ENCODE data around the gene CAPZB. TPM values are rescaled to one million over a fixed set of nuclear protein-coding genes. Genes with fewer than 3 reads are reported as not detected.

CAPZB gene
- total and polyA plus RNA-seq, 10 donors: 139 to 386 (median 277) TPM

DNA sequence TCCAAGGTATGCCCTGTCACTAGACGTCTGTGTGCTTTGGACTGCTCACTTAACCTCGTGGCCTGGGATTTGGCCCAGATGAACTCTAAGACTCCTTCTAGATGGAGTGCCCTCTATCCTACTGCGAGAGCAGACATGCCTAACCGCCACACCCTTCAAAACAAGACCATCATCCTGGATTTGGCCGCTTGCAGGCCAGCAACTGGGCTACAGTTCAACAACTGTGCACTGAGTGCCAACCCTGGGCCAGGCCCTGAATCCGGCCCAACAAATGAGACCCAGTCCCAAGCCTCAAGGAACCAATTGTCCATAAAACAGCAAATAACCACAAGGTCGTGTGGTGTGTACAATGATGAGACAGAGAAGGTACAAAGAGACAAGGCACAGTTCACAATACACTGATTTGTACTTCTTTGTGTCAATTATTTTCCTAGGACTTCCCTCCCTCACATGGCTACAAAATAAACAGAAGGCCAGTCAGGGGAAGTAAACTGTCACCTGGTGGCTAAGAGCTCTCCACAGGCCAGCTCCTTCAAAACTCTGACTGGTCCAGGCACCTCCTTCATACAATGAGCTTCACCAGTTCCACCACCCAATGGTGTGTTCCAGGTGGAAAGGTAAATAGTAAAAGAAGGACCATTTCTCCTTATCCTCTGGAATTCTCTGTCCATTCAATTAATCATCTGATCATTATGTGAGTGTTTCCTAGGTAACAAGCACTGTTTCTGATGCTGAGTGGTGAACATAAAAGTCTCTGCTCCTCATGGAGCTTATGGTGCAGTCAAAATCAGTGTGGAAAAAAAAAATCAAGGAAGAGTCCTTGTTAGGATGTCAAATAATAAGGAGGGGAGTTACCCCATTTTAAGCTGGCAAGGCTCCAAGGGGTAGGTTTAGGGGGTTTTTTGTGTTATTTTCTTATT is 60.4 kb downstream of the CAPZB start:
- peaks cover 29 to 100% (median 86%) of the 10 kb centered on the region in 6 donors for H3K4me1 ChIP-seq
- WGBS, 5 donors: 75 to 94% (median 85%) methylated on average over 7 of the region's 7 CpGs
- intact Hi-C loops (cut with DNase I; ENCODE audit: low total_unique reads): no loop called here

DNA sequence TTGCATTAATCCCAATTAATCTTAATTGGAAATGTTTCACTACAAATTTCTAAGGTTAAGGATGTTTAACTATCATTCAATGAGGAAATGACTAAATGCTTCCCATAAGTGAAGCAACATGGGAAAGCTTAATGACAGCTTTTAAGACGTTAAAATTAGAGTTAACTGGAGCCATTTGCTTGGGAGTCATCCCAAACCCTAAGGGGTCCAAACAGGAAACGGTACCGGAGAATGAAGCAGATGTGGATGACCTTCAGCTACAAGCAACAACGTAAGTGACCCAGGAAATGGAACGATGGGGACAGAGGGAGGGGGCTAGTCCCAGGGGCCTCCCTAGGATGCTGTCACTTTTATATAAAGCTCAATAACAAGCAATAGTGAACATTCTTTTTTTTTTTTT is 62.2 kb downstream of the CAPZB start:
- H3K36me3 ChIP-seq: peaks cover 0 to 44% (median 16%) of the 10 kb centered on the region in 6 donors
- H3K9me3 ChIP-seq: no peaks in the 10 kb centered on the region
- no peak for DNase-seq
- peak overlapping the region in 7 of 8 donors; percentile 41 to 77 (median 51) for H3K27ac ChIP-seq
- peaks cover 32 to 100% (median 82%) of the 10 kb centered on the region in 6 donors for H3K4me1 ChIP-seq
- intact Hi-C loops (cut with DNase I; ENCODE audit: low total_unique reads): no loop called here
- TF ChIP-seq, protein P1, sequence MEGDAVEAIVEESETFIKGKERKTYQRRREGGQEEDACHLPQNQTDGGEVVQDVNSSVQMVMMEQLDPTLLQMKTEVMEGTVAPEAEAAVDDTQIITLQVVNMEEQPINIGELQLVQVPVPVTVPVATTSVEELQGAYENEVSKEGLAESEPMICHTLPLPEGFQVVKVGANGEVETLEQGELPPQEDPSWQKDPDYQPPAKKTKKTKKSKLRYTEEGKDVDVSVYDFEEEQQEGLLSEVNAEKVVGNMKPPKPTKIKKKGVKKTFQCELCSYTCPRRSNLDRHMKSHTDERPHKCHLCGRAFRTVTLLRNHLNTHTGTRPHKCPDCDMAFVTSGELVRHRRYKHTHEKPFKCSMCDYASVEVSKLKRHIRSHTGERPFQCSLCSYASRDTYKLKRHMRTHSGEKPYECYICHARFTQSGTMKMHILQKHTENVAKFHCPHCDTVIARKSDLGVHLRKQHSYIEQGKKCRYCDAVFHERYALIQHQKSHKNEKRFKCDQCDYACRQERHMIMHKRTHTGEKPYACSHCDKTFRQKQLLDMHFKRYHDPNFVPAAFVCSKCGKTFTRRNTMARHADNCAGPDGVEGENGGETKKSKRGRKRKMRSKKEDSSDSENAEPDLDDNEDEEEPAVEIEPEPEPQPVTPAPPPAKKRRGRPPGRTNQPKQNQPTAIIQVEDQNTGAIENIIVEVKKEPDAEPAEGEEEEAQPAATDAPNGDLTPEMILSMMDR (IDR thresholded peaks at IDR 0.05 in 8 of 11, conservative IDR thresholded peaks at IDR 0.05 in 3 of 11): no peak
- TF ChIP-seq POLR2AphosphoS5 (IDR thresholded peaks at IDR 0.05): peak in 1 of 3 donors; percentile 63
- WGBS, 5 donors: 36 to 65% (median 50%) methylated on average over 5 of the region's 5 CpGs
- no peak overlapping the region for H3K4me3 ChIP-seq
- H3K27me3 ChIP-seq (replicated peaks in 1 of 7): no peaks in the 10 kb centered on the region

More for the DNA sequence above, 60.4 kb downstream of the CAPZB start:
- DNase-seq: no peak
- TF ChIP-seq, protein P1 (IDR thresholded peaks at IDR 0.05 in 8 of 11, conservative IDR thresholded peaks at IDR 0.05 in 3 of 11): no peak
- TF ChIP-seq POLR2A (IDR thresholded peaks at IDR 0.05) (no peak), POLR2AphosphoS5 (IDR thresholded peaks at IDR 0.05) (no peak)
- H3K36me3 ChIP-seq: peaks cover 0 to 30% (median under 1%) of the 10 kb centered on the region in 6 donors
- no peaks in the 10 kb centered on the region for H3K27me3 ChIP-seq (replicated peaks in 1 of 7)
- no peak overlapping the region for H3K4me3 ChIP-seq
- H3K9me3 ChIP-seq: no peaks in the 10 kb centered on the region
- peak overlapping the region in 7 of 8 donors; percentile 13 to 77 (median 50) for H3K27ac ChIP-seq

DNA sequence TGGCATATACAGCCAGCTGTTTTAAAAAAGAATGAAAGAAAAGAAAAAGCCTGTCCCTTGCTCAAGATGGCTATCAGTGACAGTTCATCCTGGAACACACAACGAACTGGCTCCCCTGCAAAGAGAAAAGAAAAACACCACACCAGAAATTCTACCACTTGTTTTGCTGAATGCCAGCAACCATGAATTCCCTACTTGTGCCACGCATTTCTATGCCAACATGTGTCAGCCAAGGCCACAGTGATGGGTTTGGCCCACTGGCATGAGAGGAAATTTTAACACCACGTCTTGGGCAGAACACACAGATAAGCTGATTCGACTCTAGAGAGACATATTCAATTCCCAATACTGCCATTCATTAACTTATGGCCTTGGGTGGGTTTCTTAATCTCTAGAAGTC is 64.0 kb downstream of the CAPZB start:
- no peak overlapping the region for H3K4me3 ChIP-seq
- peaks cover 0 to 42% (median 23%) of the 10 kb centered on the region in 6 donors for H3K36me3 ChIP-seq
- 64 to 73% (median 67%) methylated on average over 4 of the region's 4 CpGs for WGBS, 5 donors
- DNase-seq: no peak
- H3K27ac ChIP-seq: peak overlapping the region in 5 of 8 donors; percentile 2 to 48 (median 37)
- intact Hi-C loops (cut with DNase I; ENCODE audit: low total_unique reads): no loop called here
- H3K9me3 ChIP-seq: no peaks in the 10 kb centered on the region
- H3K4me1 ChIP-seq: peaks cover 33 to 100% (median 75%) of the 10 kb centered on the region in 6 donors
- no peak for TF ChIP-seq POLR2A (IDR thresholded peaks at IDR 0.05)
- no peak for TF ChIP-seq POLR2AphosphoS5 (IDR thresholded peaks at IDR 0.05)
- TF ChIP-seq, protein P1 (IDR thresholded peaks at IDR 0.05 in 8 of 11, conservative IDR thresholded peaks at IDR 0.05 in 3 of 11): no peak
- H3K27me3 ChIP-seq (replicated peaks in 1 of 7): no peaks in the 10 kb centered on the region

DNA sequence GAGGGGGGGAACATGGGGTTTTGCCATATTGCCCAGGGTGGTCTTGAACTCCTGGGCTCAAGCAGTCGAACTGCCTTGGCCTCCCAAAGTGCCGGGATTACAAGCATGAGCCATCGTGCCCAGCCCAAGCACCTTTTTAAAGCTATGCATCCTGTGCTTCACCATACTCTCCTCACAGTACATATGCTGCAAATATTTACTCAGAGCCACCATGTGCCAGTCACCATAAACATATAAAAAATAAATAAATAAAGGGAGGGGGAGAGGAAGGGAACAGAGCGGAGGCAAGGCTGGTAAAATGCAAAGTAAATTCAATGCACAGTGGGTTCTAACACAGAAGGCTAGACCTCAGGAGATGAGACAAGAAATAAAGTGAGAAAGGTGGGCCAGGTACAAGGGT is 64.7 kb downstream of the CAPZB start:
- WGBS, 5 donors: 93 to 95% (median 95%) methylated on average over 4 of the region's 4 CpGs
- Histone ChIP-seq H3K36me3 (peaks cover 0 to 48% (median 26%) of the 10 kb centered on the region in 6 donors), H3K4me3 (no peak overlapping the region), H3K27me3 (replicated peaks in 1 of 7) (no peaks in the 10 kb centered on the region), H3K27ac (peak overlapping the region in 5 of 8 donors; percentile 2 to 48 (median 37)), H3K4me1 (peaks cover 26 to 100% (median 72%) of the 10 kb centered on the region in 6 donors), H3K9me3 (no peaks in the 10 kb centered on the region)
- TF ChIP-seq, protein P1 (IDR thresholded peaks at IDR 0.05 in 8 of 11, conservative IDR thresholded peaks at IDR 0.05 in 3 of 11): no peak
- TF ChIP-seq POLR2A (IDR thresholded peaks at IDR 0.05) (no peak), POLR2AphosphoS5 (IDR thresholded peaks at IDR 0.05) (no peak)
- intact Hi-C loops (cut with DNase I; ENCODE audit: low total_unique reads): no loop called here
- DNase-seq: no peak

All from spleen (tissue), 11 donors.